Thoracic aorta (tissue), 2 donors: ENCODE data around the gene MYO10. TPM values are rescaled to one million over a fixed set of nuclear protein-coding genes. Genes with fewer than 3 reads are reported as not detected.

Source experiments
- ATAC-seq: fragments of 150-250 bp; one replicate; pipeline ENCODE4 v1.8.0; 2017; ENCODE audit warnings: low read depth; ENCODE audit not compliant: insufficient number of reproducible peaks, low FRiP score
- DNase-seq: peaks from one replicate; pipeline ENCODE4 v3.0.0-alpha.2; 2020; ENCODE audit warnings: low spot score
- H3K27ac ChIP-seq, 2 donors: fragments of 200-600 bp; sonication (generic); 1 replicate in 1 of 2; 2 replicates in 1 of 2; pipeline ENCODE4 v1.5.1; 2016; ENCODE audit warnings: mild to moderate bottlenecking in 2 of 2, moderate library complexity in 2 of 2
- H3K27me3 ChIP-seq: fragments of 200-600 bp; sonication (generic); replicated peaks from 2 replicates; pipeline ENCODE4 v1.6.0; 2016; ENCODE audit warnings: mild to moderate bottlenecking; ENCODE audit not compliant: insufficient read depth
- H3K36me3 ChIP-seq: fragments of 200-600 bp; sonication (generic); one replicate; pipeline ENCODE4 v1.5.1; 2016
- H3K4me1 ChIP-seq, 2 donors: fragments of 200-600 bp; sonication (generic); 1 replicate in 1 of 2; 2 replicates in 1 of 2; pipeline versions ENCODE4 v1.5.1 to v1.6.0; 2016; ENCODE audit warnings: low read depth in 2 of 2, mild to moderate bottlenecking in 1 of 2; ENCODE audit not compliant: control insufficient read depth in 1 of 2
- H3K4me3 ChIP-seq: fragments of 200-600 bp; sonication (generic); 2 replicates; pipeline ENCODE4 v1.5.1; 2016; ENCODE audit warnings: mild to moderate bottlenecking
- H3K9me3 ChIP-seq: fragments of 200-600 bp; sonication (generic); 2 replicates; pipeline ENCODE4 v1.5.1; 2016
- total RNA-seq, 2 donors: library from RNA; depleted of rRNA; stranded (reverse); fragments of >200 nt; gene quantifications; one replicate each; pipeline versions ENCODE4 v1.1.0 to v1.2.3, GENCODE V29; 2016
- TF ChIP-seq, protein P1 (sequence below): fragments of 200-600 bp; sonication (generic); IDR thresholded peaks from one replicate; pipeline ENCODE4 v1.5.1; 2019; ENCODE audit warnings: antibody characterized with exemption

The MYO10 gene
- total RNA-seq, 2 donors from 2014 or later: 11.4 to 41.7 TPM

DNA sequence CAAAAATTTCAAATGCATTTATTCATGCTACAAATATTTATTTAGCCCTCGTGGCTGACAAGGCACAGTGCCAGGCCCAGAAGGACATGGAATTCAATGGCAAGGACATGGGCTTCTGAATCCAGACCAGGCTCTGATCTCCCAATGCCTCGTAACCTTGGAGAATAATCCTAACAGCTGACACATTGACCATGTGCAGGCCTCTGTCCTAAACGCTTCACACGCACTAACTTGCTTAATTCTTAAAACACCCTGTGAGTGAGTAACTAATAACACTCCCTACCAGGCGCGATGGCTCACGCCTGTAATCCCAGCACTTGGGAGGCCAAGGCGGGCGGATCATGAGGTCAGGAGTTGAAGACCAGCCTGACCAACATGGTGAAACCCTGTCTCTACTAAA, 33.2 kb downstream of the MYO10 start:
- Histone ChIP-seq H3K27ac (no peak overlapping the region), H3K27me3 (no peaks in the 10 kb centered on the region), H3K4me1 (no peaks in the 10 kb centered on the region), H3K36me3 (no peaks in the 10 kb centered on the region), H3K4me3 (no peak overlapping the region), H3K9me3 (no peaks in the 10 kb centered on the region)
- no peak for ATAC-seq
- TF ChIP-seq, protein P1, sequence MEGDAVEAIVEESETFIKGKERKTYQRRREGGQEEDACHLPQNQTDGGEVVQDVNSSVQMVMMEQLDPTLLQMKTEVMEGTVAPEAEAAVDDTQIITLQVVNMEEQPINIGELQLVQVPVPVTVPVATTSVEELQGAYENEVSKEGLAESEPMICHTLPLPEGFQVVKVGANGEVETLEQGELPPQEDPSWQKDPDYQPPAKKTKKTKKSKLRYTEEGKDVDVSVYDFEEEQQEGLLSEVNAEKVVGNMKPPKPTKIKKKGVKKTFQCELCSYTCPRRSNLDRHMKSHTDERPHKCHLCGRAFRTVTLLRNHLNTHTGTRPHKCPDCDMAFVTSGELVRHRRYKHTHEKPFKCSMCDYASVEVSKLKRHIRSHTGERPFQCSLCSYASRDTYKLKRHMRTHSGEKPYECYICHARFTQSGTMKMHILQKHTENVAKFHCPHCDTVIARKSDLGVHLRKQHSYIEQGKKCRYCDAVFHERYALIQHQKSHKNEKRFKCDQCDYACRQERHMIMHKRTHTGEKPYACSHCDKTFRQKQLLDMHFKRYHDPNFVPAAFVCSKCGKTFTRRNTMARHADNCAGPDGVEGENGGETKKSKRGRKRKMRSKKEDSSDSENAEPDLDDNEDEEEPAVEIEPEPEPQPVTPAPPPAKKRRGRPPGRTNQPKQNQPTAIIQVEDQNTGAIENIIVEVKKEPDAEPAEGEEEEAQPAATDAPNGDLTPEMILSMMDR: no peak
- DNase-seq: no peak

DNA sequence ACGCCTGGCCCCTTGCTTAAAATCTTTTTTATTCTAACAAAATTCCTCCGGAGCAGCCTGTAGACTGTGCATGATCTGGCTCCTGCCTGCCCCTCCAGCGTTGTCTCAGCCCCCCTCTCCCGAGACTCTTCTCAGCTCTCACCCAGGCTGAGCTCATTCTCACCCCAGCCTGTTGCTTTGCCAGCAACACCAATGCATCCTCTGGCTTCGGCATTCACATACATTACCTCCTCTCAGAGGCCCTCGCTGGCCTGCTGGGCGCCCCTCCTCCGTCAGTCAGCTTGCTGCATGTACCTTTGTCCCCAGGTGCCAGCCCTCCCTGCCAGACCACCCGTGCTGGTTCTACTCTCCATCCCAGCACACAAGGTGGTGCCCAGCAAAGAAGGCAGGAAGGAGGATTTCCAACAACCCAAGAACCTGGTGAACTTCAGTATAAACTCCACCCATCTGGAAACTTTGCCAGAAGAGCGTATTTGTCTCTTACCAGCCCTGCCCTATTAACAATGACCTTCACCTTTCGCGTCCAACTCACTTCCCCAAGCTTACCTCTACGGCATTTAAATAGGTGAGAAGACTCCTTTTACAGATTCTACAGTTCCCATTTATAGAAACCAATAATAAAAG, 35.0 kb downstream of the MYO10 start:
- TF ChIP-seq, protein P1: no peak
- Histone ChIP-seq H3K4me3 (no peak overlapping the region), H3K4me1 (no peaks in the 10 kb centered on the region), H3K36me3 (no peaks in the 10 kb centered on the region), H3K9me3 (no peaks in the 10 kb centered on the region), H3K27me3 (no peaks in the 10 kb centered on the region), H3K27ac (no peak overlapping the region)
- no peak for ATAC-seq
- DNase-seq: no peak

DNA sequence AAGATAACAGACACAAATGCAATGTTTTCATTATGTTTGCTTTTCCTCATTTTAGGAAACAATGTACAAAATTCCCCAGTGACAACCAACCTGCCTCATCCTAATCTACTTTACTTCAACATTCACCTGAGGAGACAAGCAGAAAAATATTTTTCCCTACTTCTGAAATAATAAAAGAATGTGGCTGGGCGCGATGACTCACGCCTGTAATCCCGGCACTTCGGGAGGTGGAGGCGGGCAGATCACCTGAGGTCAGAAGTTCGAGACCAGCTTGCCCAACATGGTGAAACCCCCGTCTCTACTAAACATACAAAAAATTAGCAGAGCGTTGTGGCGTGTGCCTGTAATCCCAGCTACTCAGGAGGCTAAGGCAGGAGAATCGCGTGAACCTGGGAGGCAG, 36.9 kb downstream of the MYO10 start:
- no peaks in the 10 kb centered on the region for H3K9me3 ChIP-seq
- H3K36me3 ChIP-seq: no peaks in the 10 kb centered on the region
- H3K4me3 ChIP-seq: no peak overlapping the region
- no peak for DNase-seq
- TF ChIP-seq, protein P1: no peak
- H3K27me3 ChIP-seq: no peaks in the 10 kb centered on the region
- H3K27ac ChIP-seq: no peak overlapping the region
- no peak for ATAC-seq
- H3K4me1 ChIP-seq: no peaks in the 10 kb centered on the region

DNA sequence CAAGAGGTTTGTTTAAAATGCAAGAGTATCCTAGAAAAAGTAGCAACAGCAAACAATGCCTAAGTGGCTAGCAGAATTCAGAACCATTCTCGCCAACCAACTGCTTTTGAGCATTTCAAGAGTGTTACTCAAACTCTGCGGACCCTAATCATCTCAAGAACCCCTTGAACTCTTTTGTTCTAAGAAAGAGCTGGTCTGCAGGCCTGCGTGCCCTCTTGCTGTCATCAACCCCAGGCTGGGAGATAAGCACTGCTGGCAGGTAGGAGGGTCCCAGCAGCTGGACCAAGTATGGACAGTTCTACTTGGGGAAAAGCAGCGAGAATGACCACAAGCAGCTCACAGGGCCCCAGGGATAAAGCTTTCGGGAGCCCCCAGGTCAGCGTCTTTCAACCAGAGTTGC, 38.3 kb downstream of the MYO10 start:
- DNase-seq: no peak

DNA sequence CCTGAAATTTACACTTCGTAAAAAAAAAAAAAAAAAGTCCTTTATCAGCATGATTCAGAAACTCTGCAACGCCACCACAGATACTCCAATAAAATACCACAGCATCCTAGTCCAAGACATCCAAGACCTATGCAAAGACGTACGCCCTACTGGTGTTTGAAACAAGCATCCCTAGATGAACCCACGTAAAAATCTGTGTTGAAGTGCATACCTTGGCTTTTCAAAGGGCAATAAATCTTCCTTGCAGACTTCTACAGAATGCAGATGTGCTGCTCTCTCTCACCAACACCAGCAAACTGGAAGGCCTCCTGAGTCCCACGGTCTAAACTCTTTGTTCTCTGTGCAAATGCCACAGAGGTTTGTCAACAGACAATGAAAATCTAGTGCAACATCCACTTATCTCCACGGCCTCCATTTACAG, 38.8 kb downstream of the MYO10 start:
- H3K36me3 ChIP-seq: no peaks in the 10 kb centered on the region
- H3K4me3 ChIP-seq: no peak overlapping the region
- ATAC-seq: no peak
- H3K27ac ChIP-seq: no peak overlapping the region
- no peaks in the 10 kb centered on the region for H3K4me1 ChIP-seq
- DNase-seq: no peak
- H3K27me3 ChIP-seq: no peaks in the 10 kb centered on the region
- TF ChIP-seq, protein P1: no peak
- H3K9me3 ChIP-seq: no peaks in the 10 kb centered on the region

More for the DNA sequence above, 38.3 kb downstream of the MYO10 start:
- H3K27ac ChIP-seq: no peak overlapping the region
- no peak for ATAC-seq
- H3K4me1 ChIP-seq: no peaks in the 10 kb centered on the region
- no peaks in the 10 kb centered on the region for H3K9me3 ChIP-seq
- H3K36me3 ChIP-seq: no peaks in the 10 kb centered on the region
- TF ChIP-seq, protein P1: no peak
- H3K4me3 ChIP-seq: no peak overlapping the region
- no peaks in the 10 kb centered on the region for H3K27me3 ChIP-seq
